G401.6 (cell line): ENCODE data around the gene LY6G5B.
"Not testable (repeated sequence)": the region's sequence is repeated elsewhere in the genome, so short reads cannot be mapped to it uniquely, and the experiment has no call there.

Experiments
- FAIRE-seq: peaks from 2 replicates; lab custom pipeline; 2012; peaks lifted over from hg19 to GRCh38; lab: Jason Lieb, UNC

The LY6G5B gene

GRCh38 chr6:31691078-31691463, 21.3 kb downstream of the LY6G5B start:
- no peak for FAIRE-seq

DNA sequence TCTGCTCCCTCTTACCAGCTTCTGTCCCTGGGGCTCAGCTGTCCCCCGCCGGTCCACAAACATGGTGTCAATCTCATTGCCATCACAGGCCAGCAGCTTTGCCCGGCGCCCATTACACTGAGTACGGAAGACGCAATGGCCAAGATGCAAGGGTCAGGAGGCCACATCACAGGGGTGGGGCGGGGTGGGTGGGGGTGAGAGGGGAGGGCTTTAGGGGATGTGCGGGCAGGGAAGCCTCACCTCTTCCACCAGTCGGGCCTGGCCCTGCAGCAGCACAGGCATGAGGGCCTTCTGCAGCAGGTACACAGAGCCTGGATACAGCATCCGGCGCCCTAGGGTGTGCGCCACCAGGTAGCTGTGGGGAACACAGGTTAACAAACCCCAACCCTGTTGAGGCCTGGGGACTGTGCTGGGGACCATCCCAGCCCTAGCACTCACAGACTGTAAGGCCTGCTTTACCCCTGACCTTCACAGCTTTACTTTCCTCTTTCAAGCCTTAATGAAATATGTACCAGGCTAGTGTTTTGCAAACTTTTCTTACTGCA, 21.9 kb downstream of the LY6G5B start:
- no peak for FAIRE-seq

DNA sequence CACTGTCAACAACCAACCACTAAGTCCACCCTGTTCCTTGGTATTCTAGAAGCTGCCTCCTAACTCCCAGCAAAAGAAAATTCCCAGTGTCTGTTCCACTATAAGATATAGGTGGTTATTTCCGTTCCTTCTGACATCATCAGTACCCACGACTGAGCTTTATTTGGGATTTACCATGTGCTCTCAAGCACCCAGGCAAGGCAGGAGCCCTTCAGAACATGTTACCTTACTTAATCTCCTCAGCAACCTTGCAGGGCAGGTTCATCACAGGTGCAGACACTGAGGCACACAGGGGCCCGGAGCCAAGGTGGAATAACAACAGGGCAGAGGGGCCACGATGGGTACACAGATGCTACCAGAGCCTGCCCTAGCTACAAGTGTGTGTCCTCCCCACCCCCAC, 22.6 kb downstream of the LY6G5B start:
- no peak for FAIRE-seq

DNA sequence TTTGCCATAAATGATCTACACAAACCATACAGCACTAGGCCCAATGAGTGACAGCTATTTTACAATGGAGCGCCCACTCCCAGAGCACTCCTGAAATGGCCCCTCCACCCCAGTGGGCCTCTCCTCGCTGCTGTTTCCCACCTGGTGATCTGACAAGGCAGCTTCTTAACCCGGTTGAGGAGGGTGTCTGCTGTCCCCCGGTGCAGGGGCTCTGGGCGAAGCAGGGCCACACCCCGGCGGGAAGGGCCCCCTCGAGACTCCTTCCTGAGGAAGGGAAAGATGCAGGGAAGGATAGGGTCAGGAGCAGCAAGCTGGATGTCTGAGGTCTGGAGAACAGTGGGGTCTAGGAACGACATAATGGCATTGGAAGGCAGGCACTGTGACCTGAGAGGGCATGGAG, 23.1 kb downstream of the LY6G5B start:
- no peak for FAIRE-seq

GRCh38 chr6:31693535-31693934, 23.8 kb downstream of the LY6G5B start:
- FAIRE-seq, result no peak

DNA sequence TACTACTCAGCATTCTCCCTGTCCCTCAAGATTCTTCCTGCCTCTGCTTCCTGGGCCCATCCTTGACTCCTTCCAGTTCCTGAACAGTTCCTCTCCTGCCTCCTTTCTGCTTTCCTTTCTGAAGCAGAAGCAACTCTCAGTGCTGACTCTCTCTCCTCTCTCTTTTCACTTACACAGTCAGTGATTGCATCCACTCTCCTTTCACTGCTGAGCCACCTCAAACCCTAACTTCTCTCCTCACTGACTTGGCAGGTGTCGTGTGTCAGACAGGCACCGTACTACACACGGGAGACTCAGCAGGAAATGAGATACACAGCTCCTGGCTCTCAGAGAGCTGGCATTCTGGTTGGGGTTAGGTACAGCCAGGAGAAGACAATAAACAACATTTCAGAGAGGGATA, 27.8 kb downstream of the LY6G5B start:
- FAIRE-seq, result no peak

- FAIRE-seq, result no peak
Observed at GRCh38 chr6:31700740-31701401, 31.1 kb downstream of the LY6G5B start.

- FAIRE-seq, result no peak
Observed at GRCh38 chr6:31701666-31702404, 32.1 kb downstream of the LY6G5B start.

DNA sequence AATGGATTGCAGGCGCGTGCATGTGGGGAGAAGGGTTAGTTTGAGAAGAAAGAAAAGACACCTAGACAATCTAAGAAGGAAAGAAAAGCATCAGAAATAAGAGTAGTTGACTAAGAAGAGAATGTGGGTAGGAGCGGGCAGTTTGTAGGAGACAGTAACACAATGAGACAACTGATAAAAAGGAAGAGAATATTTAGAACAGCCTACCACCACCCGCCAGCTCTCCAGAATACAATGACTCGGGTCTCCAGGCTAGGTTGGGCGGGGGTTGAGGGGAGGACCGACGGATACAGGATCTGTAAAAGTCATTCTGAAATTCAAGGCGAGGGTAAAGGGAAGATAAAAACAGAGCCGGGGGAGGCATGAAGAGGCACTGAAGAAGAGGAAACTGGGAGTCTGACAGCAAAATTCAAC, 32.6 kb downstream of the LY6G5B start:
- FAIRE-seq, result no peak

DNA sequence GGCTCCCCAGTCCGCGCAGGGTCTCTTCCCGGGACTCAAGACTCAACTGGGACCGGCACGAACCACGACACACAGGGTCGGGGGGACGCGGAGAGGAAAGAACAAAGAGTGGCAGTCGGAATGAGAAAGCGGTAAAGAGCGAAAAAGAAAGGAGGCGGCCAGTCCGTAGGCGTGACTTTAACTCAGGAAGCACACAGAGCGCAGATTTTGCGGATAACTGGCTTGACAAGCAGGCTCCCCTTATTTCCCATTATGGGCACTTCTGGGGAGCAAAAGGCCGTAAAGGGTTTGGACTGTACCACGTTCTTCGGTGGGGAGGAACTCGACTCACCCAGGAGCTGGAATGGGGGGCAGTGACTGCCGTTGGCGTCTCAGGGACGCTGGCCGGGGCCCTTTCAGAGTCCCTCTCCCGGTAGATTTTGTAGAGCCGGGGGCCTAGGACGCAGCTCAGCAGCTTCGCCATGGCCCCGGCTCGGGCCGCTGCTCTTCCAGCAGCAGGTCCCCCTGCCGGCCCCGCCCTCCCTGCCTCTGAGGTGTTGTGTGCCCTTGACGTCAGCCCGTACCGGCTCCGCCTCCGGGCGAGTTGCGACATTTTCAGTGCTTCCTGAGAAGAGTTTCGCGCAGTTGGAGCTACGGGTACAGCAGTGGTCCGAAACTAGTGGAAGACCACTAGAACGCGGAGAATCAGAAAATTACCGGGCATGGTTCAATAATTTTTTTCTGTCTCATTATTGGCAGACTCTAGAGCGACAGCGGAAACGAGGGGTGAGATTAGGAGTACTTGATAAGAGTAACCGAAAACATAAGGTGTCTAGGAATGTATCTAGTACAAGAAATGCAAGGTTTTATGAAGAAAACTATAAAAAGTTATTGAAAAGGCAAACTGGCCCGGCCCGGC, 33.3 kb downstream of the LY6G5B start, which contains the start of gene ABHD16A:
ABHD16A (minus strand) TSS at position 506 of the 898 bp plus-strand sequence; CDS start at position 463, 43 bp downstream.
- peak; percentile 97 for FAIRE-seq

- FAIRE-seq, result no peak
Observed at GRCh38 chr6:31705931-31706330, 36.2 kb downstream of the LY6G5B start.

GRCh38 chr6:31706599-31706998, 36.8 kb downstream of the LY6G5B start, which contains the start of gene LY6G6F:
TSS of gene LY6G6F (plus strand) at chr6:31706866. CDS start at chr6:31706907, 41 bp downstream.
- no peak for FAIRE-seq

GRCh38 chr6:31707701-31708100, 37.9 kb downstream of the LY6G5B start:
- no peak for FAIRE-seq

DNA sequence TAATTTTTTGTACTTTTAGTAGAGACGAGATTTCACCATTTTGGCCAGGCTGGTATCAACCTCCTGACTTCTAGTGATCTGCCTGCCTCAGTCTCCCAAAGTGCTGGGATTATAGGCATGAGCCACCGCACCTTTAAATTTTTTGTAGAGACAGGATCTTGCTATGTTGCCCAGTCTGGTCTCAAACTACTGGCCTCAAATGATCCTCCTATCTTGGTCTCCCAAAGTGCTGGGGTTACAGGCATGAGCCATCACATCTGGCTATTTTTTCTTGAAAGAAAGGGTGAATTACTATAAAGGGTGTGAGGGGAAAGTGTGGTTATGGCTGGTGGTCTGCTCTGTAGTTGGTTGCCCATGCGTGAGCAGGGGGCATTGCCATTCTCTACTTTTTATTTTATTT, 38.4 kb downstream of the LY6G5B start:
- no peak for FAIRE-seq

- not testable (repeated sequence) for FAIRE-seq
Observed at GRCh38 chr6:31709157-31709556, 39.4 kb downstream of the LY6G5B start.

- no peak for FAIRE-seq
Observed at GRCh38 chr6:31710523-31711219, 40.9 kb downstream of the LY6G5B start.

- FAIRE-seq, result no peak
Observed at GRCh38 chr6:31711233-31711632, 41.5 kb downstream of the LY6G5B start.

GRCh38 chr6:31712296-31712695, 42.5 kb downstream of the LY6G5B start:
- FAIRE-seq, result no peak

- FAIRE-seq, result no peak
Observed at GRCh38 chr6:31713465-31713864, 43.7 kb downstream of the LY6G5B start.

DNA sequence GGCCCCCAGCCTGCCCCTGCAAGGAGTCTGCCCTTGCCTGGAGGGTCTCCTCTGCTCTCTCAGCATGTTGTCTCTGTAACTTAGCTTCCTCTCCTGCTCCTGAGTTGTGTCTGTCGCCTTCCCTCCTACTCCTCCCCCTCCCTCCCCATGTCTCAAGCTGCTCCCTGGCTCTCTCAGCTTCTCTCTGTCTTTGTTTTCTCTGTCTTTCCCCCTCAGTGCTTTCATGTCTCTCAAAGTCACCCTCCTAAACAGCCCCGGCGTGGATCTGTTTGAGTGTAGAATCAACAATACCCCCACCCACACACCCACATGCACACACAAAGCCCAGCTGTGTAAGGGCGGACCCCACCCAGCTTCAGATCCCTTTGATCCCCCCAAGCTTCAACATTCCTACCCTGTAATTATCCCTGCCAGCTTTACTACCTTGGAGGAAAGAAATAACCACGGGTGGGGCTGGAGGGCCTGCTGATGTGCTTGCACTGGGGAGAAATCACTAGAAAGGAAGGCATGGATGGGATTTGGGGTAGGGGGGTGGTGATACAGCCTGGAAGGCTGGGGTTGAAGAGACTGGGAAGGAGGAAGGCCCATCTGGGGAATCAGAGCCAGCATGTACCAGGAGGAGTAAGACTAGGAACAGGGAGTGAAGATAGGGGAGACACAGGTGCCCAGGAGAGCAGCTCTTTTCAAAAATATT, 44.4 kb downstream of the LY6G5B start:
- FAIRE-seq, result no peak
